Thyroid gland (tissue), 4 donors: ENCODE measurements around the gene USP48.

Source experiments
- POLR2A ChIP-seq, 2 donors: fragments of 450-650 bp; IDR thresholded peaks; one replicate each; pipeline ENCODE4 v1.6.1; 2017; ENCODE audit warnings: antibody characterized with exemption in 2 of 2, mild to moderate bottlenecking in 2 of 2, moderate library complexity in 1 of 2
- TF ChIP-seq, protein P1 (sequence below), 6 experiments: fragments of 200-600 bp in 3 of 6; fragments of 450-650 bp in 3 of 6; sonication (generic) in 3 of 6; IDR thresholded peaks; one replicate each; pipeline ENCODE4 v1.5.1; 2016 to 2019; ENCODE audit warnings: antibody characterized with exemption in 6 of 6, mild to moderate bottlenecking in 2 of 6, inconsistent platforms in 1 of 6, moderate library complexity in 1 of 6

DNA sequence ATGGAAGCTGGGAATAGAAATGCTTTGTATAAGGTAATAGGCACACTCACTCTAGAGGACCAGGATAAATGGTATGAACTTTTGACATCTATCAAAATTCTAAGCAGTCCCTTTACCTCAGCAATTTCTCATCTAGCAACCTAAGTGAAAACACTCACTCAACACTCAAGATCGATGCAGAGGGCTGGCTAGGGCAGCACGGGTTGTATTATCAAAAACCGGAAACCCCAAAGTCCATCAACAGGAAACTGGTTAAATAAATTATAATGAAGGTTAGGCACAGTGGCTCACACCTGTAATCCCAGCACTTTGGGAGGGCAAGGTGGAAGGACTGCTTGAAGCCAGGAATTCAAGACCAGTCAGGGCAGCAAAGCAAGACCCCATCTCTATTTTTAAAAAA lies 9.4 kb downstream of the USP48 start:
- no peak for TF ChIP-seq POLR2A (IDR thresholded peaks at IDR 0.05)
- TF ChIP-seq, protein P1, sequence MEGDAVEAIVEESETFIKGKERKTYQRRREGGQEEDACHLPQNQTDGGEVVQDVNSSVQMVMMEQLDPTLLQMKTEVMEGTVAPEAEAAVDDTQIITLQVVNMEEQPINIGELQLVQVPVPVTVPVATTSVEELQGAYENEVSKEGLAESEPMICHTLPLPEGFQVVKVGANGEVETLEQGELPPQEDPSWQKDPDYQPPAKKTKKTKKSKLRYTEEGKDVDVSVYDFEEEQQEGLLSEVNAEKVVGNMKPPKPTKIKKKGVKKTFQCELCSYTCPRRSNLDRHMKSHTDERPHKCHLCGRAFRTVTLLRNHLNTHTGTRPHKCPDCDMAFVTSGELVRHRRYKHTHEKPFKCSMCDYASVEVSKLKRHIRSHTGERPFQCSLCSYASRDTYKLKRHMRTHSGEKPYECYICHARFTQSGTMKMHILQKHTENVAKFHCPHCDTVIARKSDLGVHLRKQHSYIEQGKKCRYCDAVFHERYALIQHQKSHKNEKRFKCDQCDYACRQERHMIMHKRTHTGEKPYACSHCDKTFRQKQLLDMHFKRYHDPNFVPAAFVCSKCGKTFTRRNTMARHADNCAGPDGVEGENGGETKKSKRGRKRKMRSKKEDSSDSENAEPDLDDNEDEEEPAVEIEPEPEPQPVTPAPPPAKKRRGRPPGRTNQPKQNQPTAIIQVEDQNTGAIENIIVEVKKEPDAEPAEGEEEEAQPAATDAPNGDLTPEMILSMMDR (IDR thresholded peaks at IDR 0.05), result no peak
